NCI-H1048 (cell line): ENCODE results near the gene SLC39A6.
"Not testable (repeated sequence)": the region's sequence is repeated elsewhere in the genome, so short reads cannot be mapped to it uniquely, and the experiment has no call there.

Experiments used
- DNase-seq: peaks from one replicate; lab custom pipeline; 2025; lab: John Stamatoyannopoulos, UW

Gene SLC39A6

GRCh38 chr18:36129300-36130038 is at the start of gene SLC39A6, which contains the start of gene ELP2:
TSS of gene SLC39A6 (minus strand) at chr18:36129340. CDS start at chr18:36127007, 2,333 bp downstream.
TSS of gene ELP2 (plus strand) at chr18:36129899. CDS start at chr18:36129934, 35 bp downstream.
- DNase-seq = peak; percentile 89

GRCh38 chr18:36177913-36178312 is 48.8 kb upstream of the SLC39A6 start:
- no peak for DNase-seq

- no peak for DNase-seq
Observed at GRCh38 chr18:36176711-36177110, 47.6 kb upstream of the SLC39A6 start.

- DNase-seq = no peak
Observed at GRCh38 chr18:36176177-36176584, 47.0 kb upstream of the SLC39A6 start.

GRCh38 chr18:36175481-36175880 is 46.3 kb upstream of the SLC39A6 start:
- DNase-seq = no peak

- DNase-seq = no peak
Observed at GRCh38 chr18:36169938-36170337, 40.8 kb upstream of the SLC39A6 start.

GRCh38 chr18:36168296-36168695 is 39.2 kb upstream of the SLC39A6 start:
- not testable (repeated sequence) for DNase-seq

GRCh38 chr18:36167692-36168218 is 38.6 kb upstream of the SLC39A6 start:
- no peak for DNase-seq

- DNase-seq = no peak
Observed at GRCh38 chr18:36162981-36163380, 33.8 kb upstream of the SLC39A6 start.

- no peak for DNase-seq
Observed at GRCh38 chr18:36160959-36161371, 31.8 kb upstream of the SLC39A6 start.

GRCh38 chr18:36158266-36158867 is 29.2 kb upstream of the SLC39A6 start:
- DNase-seq = no peak

- DNase-seq = no peak
Observed at GRCh38 chr18:36157441-36157840, 28.3 kb upstream of the SLC39A6 start.

- no peak for DNase-seq
Observed at GRCh38 chr18:36155851-36156757, 27.0 kb upstream of the SLC39A6 start.

GRCh38 chr18:36153771-36154170 is 24.6 kb upstream of the SLC39A6 start:
- no peak for DNase-seq

GRCh38 chr18:36153203-36153602 is 24.1 kb upstream of the SLC39A6 start:
- no peak for DNase-seq

GRCh38 chr18:36152781-36153180 is 23.6 kb upstream of the SLC39A6 start:
- DNase-seq = no peak

GRCh38 chr18:36149514-36150289 is 20.6 kb upstream of the SLC39A6 start:
- DNase-seq = no peak

- no peak for DNase-seq
Observed at GRCh38 chr18:36143391-36143790, 14.3 kb upstream of the SLC39A6 start.

GRCh38 chr18:36142751-36143150 is 13.6 kb upstream of the SLC39A6 start:
- DNase-seq = no peak

GRCh38 chr18:36141576-36141975 is 12.4 kb upstream of the SLC39A6 start:
- no peak for DNase-seq

- no peak for DNase-seq
Observed at GRCh38 chr18:36139245-36139644, 10.1 kb upstream of the SLC39A6 start.
